Keratinocyte (primary cell): ENCODE data around the gene ATCAY.

Source experiments
- EZH2 ChIP-seq: IDR thresholded peaks from one replicate; pipeline ENCODE4 v1.6.1; 2012; ENCODE audit warnings: inconsistent platforms, mild to moderate bottlenecking, low read length, moderate library complexity
- TF ChIP-seq, protein P1 (sequence below), 3 experiments: IDR thresholded peaks in 1 of 3; conservative IDR thresholded peaks in 1 of 3; optimal IDR thresholded peaks in 1 of 3; 2 replicates in 2 of 3; 3 replicates in 1 of 3; pipeline versions ENCODE3 to v1.5.1; 2011; ENCODE audit warnings: low read length in 3 of 3, mild to moderate bottlenecking in 3 of 3, moderate library complexity in 2 of 3, control low read depth in 1 of 3, inconsistent platforms in 1 of 3; ENCODE audit not compliant: insufficient read depth in 2 of 3; ENCODE audit errors: extremely low read depth in 1 of 3

DNA sequence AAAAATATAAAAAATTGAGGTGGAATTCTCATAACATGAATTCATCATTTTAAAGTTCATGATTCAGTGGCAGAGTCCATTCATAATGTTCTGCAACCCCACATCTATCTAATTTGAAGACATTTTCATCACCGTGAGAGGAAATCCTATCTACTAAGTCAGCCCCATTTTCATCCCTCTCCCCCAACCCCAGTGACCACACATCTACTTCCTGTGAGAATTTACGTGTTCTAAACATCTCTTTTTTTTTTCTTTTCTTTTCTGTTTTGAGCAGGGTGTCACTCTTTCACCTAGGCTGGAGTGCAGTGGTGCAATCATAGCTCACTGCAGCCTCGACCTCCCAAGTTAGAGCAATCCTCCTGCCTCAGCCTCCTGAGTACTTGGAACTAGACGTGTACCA, 17.5 kb downstream of the ATCAY start:
- TF ChIP-seq, protein P1, sequence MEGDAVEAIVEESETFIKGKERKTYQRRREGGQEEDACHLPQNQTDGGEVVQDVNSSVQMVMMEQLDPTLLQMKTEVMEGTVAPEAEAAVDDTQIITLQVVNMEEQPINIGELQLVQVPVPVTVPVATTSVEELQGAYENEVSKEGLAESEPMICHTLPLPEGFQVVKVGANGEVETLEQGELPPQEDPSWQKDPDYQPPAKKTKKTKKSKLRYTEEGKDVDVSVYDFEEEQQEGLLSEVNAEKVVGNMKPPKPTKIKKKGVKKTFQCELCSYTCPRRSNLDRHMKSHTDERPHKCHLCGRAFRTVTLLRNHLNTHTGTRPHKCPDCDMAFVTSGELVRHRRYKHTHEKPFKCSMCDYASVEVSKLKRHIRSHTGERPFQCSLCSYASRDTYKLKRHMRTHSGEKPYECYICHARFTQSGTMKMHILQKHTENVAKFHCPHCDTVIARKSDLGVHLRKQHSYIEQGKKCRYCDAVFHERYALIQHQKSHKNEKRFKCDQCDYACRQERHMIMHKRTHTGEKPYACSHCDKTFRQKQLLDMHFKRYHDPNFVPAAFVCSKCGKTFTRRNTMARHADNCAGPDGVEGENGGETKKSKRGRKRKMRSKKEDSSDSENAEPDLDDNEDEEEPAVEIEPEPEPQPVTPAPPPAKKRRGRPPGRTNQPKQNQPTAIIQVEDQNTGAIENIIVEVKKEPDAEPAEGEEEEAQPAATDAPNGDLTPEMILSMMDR (optimal IDR thresholded peaks at IDR 0.05 in 1 of 3, IDR thresholded peaks at IDR 0.05 in 1 of 3, conservative IDR thresholded peaks at IDR 0.05 in 1 of 3; ENCODE audit: extremely low read depth in 1 of 3, insufficient read depth in 2 of 3, low read length in 3 of 3) = no peak
- TF ChIP-seq EZH2 = no peak
